SKM-1 (cell line): ENCODE data around the gene UBQLN4.
A peak's percentile ranks its signal among the peaks of the same experiment; 100 is the strongest.

Experiments
- DNase-seq: peaks from one replicate; lab custom pipeline; 2025; ENCODE audit not compliant: unreplicated experiment; lab: John Stamatoyannopoulos, UW

The UBQLN4 gene

GRCh38 chr1:156019946-156020292, 33.7 kb downstream of the UBQLN4 start:
- no peak for DNase-seq

DNA sequence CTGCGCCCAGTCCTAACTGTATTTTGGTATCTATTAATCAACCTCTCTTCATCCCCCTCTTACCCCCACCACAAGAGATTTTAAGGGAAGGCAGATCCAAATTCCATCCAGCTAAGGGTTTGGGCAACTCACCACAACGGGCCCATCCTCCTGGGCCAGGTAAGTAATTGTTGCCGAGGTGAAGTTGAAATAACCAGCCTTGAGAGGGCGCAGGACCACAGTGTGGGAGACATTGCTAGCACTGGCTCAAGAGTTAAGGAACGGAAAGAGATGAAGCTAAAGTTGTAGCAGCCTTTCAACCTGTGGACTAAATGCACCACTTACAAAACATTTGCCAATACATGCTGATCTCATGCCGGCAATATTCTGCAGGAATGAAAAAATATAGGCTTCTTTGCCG, 38.8 kb downstream of the UBQLN4 start:
- no peak for DNase-seq

DNA sequence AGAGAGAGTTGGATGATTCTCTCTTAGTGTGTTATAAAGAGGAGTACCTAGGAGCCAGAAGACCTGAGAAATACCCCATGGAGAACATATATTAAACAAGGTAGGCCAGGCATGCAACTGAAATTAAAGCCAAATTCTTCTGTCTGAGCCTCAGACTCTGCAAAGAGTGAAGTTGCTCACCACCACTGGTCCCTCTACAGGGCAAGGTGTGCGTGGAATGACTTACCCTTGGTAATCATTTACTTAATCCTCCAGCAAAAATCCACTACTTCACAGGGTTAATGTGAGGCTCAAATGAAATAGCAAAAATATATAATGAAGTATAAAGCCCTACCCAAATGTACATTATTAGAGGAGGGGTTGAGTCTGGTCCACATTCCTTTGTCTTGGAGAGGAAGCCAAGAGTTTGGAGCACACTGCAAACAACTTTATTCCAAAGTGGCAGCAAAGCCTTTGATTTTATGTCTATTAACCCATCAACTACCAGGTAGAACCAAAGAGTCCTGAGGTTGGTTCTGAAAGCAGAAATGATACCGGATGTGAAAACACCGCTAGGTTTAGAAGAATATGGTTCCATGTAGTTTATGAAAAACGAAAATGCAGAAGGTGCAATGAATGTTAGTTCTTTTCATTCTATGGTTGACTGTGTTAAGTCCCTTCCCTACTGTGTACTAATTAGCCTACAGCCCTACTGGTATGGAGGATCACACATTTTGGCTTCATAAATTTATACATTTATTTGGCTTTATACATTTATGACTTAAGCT, 41.4 kb downstream of the UBQLN4 start:
- DNase-seq, result no peak

- no peak for DNase-seq
Measured at GRCh38 chr1:156009404-156009803, 44.2 kb downstream of the UBQLN4 start.

DNA sequence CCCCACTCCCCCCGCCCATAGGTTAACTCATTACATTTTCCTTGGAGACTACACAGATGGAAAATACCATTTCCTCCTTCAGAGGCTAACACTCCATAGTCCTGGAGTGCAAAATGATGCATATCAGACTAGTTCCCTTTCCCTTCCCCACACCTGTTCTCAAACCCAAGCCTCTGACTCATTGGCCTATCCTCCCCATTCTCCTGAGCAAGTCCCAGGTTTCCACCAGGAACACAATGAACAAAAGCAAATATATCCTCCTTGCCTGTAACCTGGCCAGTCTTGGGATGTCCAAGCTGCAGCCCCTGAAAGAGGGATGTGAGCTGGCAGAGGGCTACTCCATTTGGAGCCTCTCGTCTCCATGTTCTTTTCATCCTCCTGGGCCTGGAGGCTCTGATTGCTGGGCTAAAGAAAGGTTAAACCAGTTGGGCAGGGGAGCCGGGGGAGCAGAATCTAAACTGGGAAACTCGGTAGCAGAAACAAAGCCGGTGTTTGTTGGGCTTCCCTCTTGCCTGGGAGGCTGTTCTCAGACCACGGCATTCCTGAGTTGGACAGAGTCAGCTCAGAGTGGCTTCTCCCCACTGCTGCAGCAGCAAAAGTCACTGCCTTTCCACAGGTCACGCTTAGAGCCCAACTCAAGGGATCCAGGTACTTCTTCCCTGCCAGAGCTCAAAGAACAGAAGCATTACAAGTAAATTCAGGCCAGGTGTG, 46.8 kb downstream of the UBQLN4 start:
- DNase-seq, result no peak

DNA sequence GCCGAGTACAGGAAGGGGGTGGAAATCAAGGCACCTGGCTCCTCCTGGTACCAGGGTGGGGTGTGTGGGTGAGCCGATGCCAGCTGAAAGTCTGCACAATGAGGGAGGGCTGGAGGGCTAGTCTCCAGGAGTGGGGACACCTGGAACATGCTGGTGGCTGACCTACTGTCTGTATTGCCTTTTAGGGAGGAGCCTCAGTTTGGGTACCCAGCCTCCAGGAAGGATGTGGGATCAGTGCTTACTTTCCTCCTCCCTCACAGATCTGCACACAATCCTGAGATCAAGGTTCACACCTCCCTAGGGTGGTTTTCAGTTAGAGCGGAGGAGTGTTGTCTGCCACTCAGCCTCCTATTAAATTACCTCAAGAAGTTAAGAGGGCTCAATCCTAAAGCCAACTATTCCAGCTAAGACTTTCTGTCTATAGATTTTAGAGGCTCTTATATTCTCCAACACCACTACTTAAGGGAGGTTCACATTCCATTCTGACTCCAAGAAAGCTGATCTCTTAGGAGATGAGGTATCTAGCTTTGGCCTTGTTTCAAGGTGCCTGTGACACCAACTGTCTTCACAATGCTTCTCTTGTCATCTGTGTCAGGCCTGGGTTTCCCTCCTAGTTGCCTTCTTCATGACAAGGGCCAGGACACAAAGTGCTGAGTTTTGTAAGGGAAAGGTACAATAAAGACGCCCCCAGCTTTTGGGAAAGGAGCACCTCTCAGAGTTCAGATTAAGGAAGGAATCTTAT, 48.6 kb downstream of the UBQLN4 start:
- no peak for DNase-seq

- DNase-seq, result no peak
Measured at GRCh38 chr1:156003923-156004188, 49.7 kb downstream of the UBQLN4 start.

DNA sequence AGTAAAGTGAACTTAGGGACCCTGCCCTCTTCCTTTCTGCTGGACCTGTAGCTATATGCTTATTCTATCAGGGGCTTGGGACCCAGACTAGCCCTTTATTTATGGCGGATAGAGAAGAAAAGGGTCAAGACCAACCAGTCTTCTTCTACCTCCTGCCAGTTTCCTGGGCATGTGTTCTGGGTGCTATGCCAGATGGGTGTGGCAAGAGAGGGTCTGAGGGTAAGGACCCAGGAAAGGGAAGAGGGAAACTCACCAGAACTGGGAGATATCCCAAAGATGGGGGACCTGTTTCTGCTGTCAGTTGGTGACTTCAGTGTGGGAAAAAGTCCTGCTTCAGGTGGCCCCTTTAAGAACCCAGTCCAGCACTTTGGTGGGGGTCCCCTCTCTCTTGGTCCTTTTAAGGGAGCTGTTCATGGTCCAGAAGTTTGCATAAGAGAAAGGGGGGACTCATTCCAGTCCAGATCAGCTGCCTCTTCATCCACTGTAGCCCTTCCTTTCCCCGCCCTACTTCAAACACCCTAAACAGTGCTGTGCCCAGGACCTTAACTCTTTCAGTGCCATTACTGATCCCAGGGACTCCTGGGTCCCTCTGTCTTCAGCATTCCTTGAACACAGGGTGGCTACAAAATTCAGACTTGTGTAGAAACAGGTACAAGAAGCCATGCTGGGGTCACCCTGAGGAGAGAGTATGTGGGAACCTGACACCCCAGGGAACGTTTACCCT, 51.2 kb downstream of the UBQLN4 start:
- DNase-seq, result no peak

GRCh38 chr1:156001662-156002171, 51.9 kb downstream of the UBQLN4 start:
- no peak for DNase-seq

- no peak for DNase-seq
Measured at GRCh38 chr1:156001021-156001661, 52.5 kb downstream of the UBQLN4 start.

DNA sequence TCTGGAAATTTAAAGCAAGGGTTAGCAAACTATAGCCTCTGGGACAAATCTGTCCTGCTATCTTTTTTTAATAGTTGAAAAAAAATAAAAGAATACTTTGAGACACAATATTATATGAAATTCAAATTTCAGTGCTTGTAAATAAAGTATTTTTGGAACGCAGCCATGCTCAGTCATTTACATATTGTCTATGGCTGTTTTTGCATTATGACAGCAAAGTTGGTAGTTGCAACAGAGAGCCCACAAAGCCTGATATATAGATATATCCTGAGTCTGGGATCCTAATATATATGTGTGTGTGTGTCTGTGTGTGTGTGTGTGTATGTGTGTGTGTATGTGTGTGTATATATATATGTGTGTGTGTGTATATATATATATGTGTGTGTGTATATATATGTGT, 53.6 kb downstream of the UBQLN4 start:
- no peak for DNase-seq

DNA sequence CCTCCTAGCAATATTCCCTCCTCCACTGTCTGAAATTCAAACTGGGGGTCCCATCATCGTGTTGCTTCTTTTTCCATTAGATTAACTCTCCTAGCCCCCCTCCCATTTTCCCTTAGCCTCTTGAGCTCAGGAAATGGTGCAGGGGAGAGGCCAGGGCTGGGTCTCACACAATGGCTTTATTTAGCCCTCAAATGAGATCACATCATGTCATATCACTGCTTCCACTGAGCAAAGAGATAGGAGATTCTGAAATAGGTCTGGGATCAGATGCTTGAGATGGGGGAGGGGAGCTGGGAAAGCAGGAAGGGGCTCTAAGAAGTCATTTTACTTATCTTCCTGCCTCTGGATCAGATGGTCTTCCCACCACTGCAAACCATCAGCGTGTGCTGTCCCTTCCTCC, 57.4 kb downstream of the UBQLN4 start:
- no peak for DNase-seq

DNA sequence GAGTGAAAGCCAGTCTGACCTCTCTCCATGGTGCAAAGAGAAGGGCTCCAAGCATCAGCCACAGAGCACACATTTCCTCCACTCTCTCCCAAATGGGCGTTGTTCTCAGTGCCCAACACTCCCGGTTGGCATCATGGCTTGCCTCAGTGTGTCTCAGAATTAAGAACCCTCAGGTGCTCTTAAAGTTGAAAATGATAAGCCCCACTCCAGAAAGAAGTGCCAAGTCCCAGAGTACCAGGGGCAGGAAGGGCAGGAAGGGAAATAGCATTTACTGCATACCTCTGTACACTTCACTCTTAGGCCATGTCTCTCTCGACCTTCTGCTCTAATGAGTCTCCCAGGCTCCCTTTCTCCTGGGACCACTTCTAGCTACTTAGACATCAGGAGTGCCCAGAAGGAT, 60.0 kb downstream of the UBQLN4 start:
- DNase-seq, result no peak

- DNase-seq, result peak; percentile 98
Measured at GRCh38 chr1:155990005-155990739, 63.4 kb downstream of the UBQLN4 start.

- DNase-seq, result peak; percentile 79
Measured at GRCh38 chr1:155989242-155990004, 64.2 kb downstream of the UBQLN4 start.
